GM19438 (cell line): ENCODE measurements around the gene BRI3BP.
"Not testable (repeated sequence)": the region's sequence is repeated elsewhere in the genome, so short reads cannot be mapped to it uniquely, and the experiment has no call there.

Experiments used
- ATAC-seq: cut with Tn5 transposase; IDR thresholded peaks from one replicate; pipeline ENCODE4 v1.9.1; 2021; ENCODE audit warnings: low read depth; ENCODE audit not compliant: unreplicated experiment

BRI3BP gene

DNA sequence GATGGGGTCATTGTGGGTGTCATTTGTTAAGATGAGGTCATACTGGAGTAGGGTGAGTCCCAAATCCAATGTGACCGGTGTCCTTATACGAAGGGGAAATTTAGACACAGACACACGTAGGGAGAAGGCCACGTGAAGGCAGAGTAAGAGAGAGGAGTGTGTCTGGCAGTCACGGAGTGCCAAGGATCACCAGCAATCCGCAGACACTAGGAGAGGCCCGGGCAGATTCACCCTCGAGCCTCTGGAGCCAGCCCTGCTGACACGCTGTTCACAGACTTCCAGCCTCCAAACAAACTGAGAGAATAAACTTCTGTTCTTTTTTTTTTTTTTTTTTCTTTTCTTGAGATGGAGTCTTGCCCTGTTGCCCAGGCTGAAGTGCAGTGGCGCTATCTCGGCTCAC, 24.9 kb downstream of the BRI3BP start:
- ATAC-seq: no peak

DNA sequence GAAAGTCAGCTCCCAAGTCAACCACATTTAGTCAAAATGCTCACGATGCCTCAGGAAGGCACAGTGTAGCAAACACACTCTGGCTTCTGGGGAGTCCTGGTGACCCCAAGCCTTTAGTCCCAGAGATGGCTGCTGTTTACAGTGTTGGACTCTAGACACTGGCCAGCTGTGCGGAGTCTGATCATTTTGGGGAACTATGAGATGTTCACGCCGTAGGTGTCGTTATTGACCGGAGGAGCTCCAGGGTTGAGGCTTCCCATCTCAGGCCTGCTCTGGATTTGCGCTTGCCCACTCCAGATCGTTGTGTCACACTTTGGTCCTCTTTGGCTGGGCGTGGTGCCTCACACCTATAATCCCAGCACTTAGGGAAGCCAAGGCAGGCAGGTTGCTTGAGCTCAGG, 27.7 kb downstream of the BRI3BP start:
- ATAC-seq: no peak

DNA sequence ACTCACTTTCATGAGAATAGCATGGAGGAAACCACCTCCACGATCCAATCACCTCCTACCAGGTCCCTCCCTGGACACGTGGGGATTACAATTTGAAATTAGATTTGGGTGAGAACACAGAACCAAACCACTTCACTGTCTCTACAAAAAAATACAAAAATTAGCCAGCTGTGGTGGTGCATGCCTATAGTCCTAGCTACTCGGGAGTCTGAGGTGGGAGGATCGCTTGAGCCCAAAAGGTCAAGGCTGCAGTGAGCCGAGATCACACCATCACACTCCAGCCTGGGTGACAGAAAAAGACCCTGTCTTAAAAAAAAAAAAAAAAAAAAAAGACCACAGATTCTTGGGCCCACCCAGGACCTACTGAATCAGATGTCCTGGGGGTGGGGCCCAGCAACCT, 28.3 kb downstream of the BRI3BP start:
- ATAC-seq: no peak

GRCh38 chr12:125023065-125023464, 29.6 kb downstream of the BRI3BP start:
- no peak for ATAC-seq

- ATAC-seq: no peak
Observed at GRCh38 chr12:125024949-125025563, 31.6 kb downstream of the BRI3BP start.

GRCh38 chr12:125025606-125026235, 32.3 kb downstream of the BRI3BP start:
- no peak for ATAC-seq

- no peak for ATAC-seq
Observed at GRCh38 chr12:125028106-125028505, 34.7 kb downstream of the BRI3BP start.

DNA sequence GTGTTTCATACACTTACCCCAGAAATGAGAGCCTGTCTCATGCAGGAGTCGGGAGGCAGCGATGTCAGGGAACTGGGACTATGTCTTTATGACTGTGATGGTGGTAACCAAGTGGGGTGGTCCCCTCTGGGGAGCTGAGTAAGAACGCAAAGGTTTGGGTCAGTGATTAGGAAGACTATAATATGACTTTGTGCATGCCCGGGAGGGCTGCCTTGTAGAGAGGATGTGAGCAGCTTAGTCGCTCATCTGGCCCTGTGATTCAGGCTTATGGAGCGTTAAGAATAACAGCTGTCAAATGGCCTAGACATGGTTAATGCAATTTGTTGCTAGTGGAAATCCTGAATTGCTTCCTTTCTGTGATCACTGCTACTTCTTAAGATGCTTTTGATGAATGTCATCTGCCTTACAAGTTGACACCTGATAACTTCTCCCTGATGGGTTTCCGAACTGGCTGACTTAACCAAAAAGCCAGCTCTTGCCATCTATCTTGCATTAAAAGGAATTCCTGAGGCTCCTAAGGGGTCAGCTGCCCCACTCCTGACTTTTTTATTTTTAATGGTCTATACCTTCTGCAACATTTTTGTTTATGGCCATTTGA, 36.4 kb downstream of the BRI3BP start:
- no peak for ATAC-seq

GRCh38 chr12:125031471-125031870, 38.0 kb downstream of the BRI3BP start:
- not testable (repeated sequence) for ATAC-seq

- ATAC-seq: no peak
Observed at GRCh38 chr12:125032466-125033152, 39.2 kb downstream of the BRI3BP start.

- ATAC-seq: no peak
Observed at GRCh38 chr12:125033288-125033687, 39.8 kb downstream of the BRI3BP start.

DNA sequence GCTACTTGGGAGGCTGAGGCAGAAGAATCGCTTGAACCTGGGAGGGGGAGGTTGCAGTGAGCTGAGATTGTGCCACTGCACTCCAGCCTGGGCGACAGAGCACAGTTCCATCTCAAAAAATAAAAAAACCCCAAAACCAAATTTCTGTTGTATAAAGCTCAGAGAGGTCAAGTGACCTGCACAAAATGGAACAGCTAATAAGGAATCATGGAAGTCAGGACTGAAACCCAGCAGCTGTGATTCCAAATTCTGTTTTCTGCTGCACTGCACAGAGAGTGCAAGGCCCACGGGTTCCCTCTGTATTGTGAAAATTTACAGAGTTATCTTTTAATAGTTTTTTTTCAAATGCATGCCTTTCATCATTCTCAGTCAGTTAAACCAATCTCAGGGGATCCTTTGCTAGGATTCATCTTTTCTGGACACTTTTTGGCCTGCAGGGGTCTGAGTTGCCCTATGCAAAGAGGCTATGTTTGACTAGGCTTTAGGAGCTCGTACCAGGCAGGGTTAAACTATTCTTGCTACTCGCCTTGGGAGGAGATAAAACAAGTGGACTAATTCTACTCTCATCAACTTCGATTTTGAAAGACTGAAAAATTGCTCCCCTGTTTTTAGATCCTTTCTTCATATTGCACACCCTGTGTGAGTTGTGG, 45.7 kb downstream of the BRI3BP start:
- no peak for ATAC-seq

DNA sequence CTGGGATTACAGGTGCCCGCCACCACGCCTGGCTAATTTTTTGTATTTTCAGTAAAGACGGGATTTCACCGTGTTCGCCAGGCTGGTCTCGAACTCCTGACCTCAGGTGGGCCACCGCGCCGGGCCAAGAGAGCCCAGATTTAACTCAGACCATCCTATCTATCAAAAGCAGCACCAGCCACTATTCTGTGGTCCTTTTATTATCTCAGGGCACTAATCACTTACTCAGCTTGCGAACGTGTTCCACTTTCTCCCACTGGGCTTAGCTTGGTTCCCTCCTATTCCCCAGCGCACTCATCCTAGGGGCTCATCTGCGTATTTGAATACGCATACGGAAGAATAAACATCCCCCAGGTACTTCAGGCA, 55.6 kb downstream of the BRI3BP start:
- ATAC-seq: no peak

GRCh38 chr12:125050446-125050845, 57.0 kb downstream of the BRI3BP start:
- ATAC-seq: no peak

DNA sequence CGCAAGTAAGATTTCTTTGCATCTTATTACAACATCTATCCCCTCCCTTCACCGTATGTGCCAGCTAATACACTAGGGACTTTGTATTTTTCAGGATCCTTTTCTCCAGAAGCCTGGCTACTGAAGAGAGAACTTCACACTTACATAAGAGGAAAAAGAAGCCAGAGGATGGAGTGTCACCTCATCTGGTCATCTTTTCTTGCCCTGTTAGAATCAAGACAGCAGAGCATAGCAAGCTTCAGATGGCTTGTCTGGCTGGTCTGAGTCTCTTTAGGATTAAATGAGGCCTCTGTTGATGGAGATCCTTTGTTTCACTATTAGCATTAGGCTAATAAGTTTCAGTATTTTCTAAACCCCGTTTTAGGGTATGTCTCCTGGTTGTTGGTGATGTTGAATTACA, 57.4 kb downstream of the BRI3BP start:
- no peak for ATAC-seq

DNA sequence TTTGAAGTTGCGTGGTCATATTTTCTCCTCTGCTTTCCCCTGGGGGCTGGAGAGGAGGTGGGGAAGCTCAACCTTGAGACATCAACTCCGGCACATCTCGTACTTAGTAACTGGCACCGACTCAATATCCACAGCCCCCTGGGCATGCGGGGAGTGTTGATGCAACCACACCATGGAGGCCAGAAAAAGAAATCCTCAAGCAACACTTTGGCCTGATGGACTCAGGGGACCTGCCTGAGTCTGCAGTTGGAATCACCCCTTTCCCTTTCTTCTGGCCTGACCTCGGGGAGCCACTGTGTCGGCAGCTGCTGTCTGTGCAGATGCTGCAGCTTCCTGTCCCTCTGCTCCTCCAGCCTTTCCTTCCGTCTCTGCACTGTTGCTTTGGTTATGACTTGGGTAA, 60.4 kb downstream of the BRI3BP start:
- no peak for ATAC-seq

DNA sequence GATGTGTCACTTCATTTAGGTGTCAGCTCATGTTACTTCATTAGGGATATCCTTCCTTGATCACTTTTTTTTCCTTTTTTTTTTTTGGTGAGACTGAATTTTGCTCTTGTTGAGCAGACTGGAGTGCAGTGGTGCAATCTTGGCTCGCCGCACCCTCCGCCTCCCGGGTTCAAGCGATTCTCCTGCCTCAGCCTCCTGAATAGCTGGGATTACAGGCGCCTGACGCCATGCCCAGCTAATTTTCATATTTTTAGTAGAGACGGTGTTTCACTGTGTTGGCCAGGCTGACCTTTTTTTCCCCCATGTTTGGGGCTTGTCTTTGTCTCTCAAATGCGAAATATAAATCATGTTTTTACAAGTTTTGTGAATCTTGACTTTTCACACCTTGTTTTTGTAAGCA, 62.1 kb downstream of the BRI3BP start:
- no peak for ATAC-seq

- no peak for ATAC-seq
Observed at GRCh38 chr12:125056306-125056705, 62.9 kb downstream of the BRI3BP start.

DNA sequence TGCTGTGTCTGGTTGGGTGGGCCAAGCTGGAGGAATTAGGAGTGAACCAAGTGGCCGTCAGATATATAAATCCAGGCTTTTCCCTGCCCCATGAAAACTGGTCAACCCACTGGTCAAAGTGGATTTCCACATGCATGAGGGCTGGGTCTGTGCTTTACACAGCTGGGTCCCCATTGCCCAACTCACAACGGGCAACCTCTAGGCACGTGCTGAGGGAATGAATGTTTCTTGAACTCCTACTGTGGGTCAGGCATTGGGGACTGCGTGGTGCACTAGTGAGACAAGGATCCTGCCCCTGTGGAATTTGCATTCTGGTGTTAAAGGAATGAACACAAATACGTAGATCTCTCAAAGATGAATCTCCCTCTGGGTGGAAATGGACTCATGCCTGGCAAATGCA, 64.3 kb downstream of the BRI3BP start:
- ATAC-seq: no peak

- ATAC-seq: no peak
Observed at GRCh38 chr12:125061229-125061628, 67.8 kb downstream of the BRI3BP start.

GRCh38 chr12:125063522-125063921, 70.1 kb downstream of the BRI3BP start:
- ATAC-seq: not testable (repeated sequence)
